NCI-H345 treated with DMSO at 0.1 percent for 48 hours (cell line): Measurements from ENCODE around the gene KRTAP10-8.
"Not testable (repeated sequence)": the region's sequence is repeated elsewhere in the genome, so short reads cannot be mapped to it uniquely, and the experiment has no call there.

ENCODE experiments used
- DNase-seq: peaks from one replicate; lab custom pipeline; 2025; ENCODE audit not compliant: unreplicated experiment; lab: John Stamatoyannopoulos, UW

Gene KRTAP10-8

GRCh38 chr21:44616591-44616926 lies 4.7 kb downstream of the KRTAP10-8 start:
- no peak for DNase-seq

GRCh38 chr21:44617071-44617501 lies 5.2 kb downstream of the KRTAP10-8 start:
- no peak for DNase-seq

- no peak for DNase-seq
Measured at GRCh38 chr21:44618504-44618903, 6.6 kb downstream of the KRTAP10-8 start.

GRCh38 chr21:44618909-44619308 lies 7.0 kb downstream of the KRTAP10-8 start:
- no peak for DNase-seq

GRCh38 chr21:44619886-44620285 lies 8.0 kb downstream of the KRTAP10-8 start:
- DNase-seq, result no peak

GRCh38 chr21:44623575-44623974 lies 11.7 kb downstream of the KRTAP10-8 start:
- DNase-seq, result no peak

GRCh38 chr21:44625756-44626155 lies 13.9 kb downstream of the KRTAP10-8 start:
- DNase-seq, result no peak

- DNase-seq, result no peak
Measured at GRCh38 chr21:44626262-44626661, 14.4 kb downstream of the KRTAP10-8 start.

- DNase-seq, result no peak
Measured at GRCh38 chr21:44626673-44627143, 14.8 kb downstream of the KRTAP10-8 start, which contains the start of gene KRTAP10-9. TSS of gene KRTAP10-9 (plus strand) at chr21:44627093. CDS start at chr21:44627172, 79 bp downstream.

GRCh38 chr21:44627181-44627822 lies 15.4 kb downstream of the KRTAP10-8 start:
- not testable (repeated sequence) for DNase-seq

GRCh38 chr21:44627831-44628233 lies 16.0 kb downstream of the KRTAP10-8 start:
- DNase-seq, result not testable (repeated sequence)

GRCh38 chr21:44628707-44629391 lies 17.0 kb downstream of the KRTAP10-8 start:
- DNase-seq, result no peak

GRCh38 chr21:44630440-44630839 lies 18.6 kb downstream of the KRTAP10-8 start:
- DNase-seq, result no peak

GRCh38 chr21:44632067-44632466 lies 20.2 kb downstream of the KRTAP10-8 start:
- DNase-seq, result no peak

- DNase-seq, result no peak
Measured at GRCh38 chr21:44636209-44637017, 24.5 kb downstream of the KRTAP10-8 start.

GRCh38 chr21:44637018-44637850 lies 25.4 kb downstream of the KRTAP10-8 start, which contains the start of gene KRTAP10-10:
TSS of gene KRTAP10-10 (plus strand) at chr21:44637356. CDS start at chr21:44637418, 62 bp downstream.
- DNase-seq, result no peak

- not testable (repeated sequence) for DNase-seq
Measured at GRCh38 chr21:44637851-44638348, 26.0 kb downstream of the KRTAP10-8 start.

GRCh38 chr21:44638506-44639330 lies 26.8 kb downstream of the KRTAP10-8 start:
- DNase-seq, result not testable (repeated sequence)

GRCh38 chr21:44639331-44639655 lies 27.4 kb downstream of the KRTAP10-8 start:
- no peak for DNase-seq

GRCh38 chr21:44640761-44641160 lies 28.9 kb downstream of the KRTAP10-8 start:
- DNase-seq, result no peak
